GM19328 (cell line): ENCODE results near the gene GPR78.
"Not testable (repeated sequence)": the region's sequence is repeated elsewhere in the genome, so short reads cannot be mapped to it uniquely, and the experiment has no call there.

Experiments used
- ATAC-seq: cut with Tn5 transposase; IDR thresholded peaks from one replicate; pipeline ENCODE4 v1.9.1; 2021; ENCODE audit warnings: mild to moderate bottlenecking, moderate library complexity; ENCODE audit not compliant: unreplicated experiment

The GPR78 gene

DNA sequence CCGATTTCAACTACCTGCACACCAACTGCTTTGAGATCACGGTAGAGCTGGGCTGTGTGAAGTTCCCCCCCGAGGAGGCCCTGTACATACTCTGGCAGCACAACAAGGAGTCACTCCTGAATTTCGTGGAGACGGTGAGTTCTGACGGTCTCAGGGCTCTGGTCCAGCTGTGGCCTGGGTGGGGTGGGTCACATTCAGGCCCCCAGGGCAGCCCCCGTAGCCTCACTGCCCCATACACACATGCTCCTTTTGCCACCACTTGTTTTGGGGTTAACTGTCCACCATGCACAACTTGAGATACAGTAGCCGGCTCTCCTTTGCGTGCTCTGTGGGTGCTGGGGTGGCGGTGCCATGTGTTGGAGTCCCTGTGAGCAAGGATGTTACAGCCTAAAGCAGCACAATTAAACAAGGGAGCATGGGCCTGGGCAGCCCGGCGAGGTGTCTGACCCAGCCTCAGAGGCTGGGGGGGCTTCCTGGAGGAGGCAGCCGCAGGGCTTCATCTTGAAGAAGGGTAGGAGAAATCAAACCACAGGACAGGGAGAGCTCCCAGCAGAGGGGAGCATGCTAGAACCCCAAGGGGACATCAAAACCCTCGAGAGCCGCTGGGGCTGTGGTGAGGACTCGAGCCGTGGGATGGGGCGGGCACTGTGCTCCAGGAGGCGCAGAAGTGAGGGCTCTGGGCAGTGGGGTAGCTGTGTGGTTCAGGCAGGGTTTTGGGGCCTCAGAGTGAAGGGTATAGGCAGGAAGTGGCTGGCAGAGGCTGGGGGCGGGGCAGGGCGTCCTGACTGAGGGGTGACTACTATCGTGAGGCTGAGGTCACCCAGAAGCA is 34.4 kb downstream of the GPR78 start:
- ATAC-seq, result no peak

DNA sequence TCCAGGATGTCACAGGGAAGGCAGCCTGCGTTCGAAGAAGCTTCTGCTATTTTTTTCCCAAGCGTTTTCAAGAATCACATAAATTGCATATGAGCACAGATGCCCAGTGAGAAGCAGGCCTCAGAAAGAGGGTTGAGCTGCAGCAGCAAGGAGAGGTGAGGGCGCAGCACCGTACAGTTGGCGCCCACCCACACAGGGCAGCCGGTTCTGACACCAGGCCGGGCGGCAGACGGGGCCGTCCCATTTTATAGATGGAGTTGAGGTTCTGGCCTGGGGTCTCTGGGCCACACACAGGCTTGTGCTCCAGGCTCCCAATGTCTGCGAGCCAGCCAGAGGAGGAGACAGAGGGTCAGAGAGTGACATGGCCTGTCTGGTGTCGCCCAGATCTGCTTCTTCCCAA is 35.2 kb downstream of the GPR78 start:
- ATAC-seq, result no peak

DNA sequence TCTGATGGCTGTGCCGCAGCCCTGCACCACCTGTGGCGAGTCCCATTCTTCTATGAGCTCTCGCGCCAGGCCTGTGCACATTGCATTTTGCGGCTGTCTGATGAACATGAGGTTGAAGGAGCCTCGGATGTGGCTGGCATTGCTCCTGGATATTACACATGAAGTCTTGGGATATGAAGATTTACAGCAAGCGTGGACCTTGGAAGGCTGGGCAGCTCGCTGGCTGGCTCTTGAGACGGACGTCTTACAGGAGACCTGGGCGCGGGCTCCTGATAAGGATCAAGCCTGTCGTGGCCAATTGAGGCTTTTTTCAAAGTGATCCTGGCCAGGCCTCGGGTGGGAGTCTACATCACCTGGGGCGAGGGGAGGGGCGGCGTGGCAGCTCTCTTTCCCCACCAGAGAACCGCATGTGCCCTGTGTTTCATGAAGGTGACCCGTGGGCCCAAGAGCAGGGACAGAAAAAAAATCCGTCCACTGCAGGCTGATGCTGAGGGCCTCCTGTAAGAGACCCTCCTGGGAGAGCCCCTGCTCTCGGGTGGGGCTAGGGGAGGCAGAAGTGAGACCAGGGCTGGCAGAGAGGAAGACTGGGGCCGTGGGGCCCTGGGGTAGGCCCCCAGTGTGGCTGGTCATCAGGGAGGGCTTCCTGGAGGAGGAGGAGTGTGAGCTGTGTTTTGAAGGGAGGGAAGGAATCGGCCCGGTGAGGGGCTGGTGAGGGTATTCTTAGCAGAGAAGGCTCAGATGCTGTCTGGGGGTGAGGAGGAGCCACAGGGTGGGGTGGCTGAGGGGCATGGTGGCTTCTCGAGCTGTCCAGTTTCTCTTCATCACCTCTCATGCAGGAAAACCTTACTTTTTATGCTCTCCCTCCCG is 36.0 kb downstream of the GPR78 start:
- no peak for ATAC-seq

DNA sequence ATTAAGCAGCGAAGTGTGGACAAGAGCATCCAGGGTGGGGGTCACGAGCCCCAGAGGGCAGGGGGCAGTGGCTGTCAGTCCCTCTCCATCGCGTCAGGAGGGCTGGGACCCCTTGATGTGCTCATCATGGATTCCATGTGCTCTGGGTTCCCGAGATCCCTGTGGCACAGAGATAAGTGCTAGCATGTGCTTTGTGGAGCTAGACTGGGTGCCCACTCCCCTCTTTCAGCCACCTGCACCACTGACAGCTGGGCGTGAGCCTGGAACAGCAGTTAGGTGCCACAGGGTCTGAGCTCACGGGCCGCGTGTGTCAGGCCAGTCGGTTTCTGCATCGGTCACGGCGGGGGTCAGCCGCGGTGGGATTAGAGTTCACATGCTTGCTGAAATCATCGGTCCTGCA is 36.6 kb downstream of the GPR78 start:
- no peak for ATAC-seq

DNA sequence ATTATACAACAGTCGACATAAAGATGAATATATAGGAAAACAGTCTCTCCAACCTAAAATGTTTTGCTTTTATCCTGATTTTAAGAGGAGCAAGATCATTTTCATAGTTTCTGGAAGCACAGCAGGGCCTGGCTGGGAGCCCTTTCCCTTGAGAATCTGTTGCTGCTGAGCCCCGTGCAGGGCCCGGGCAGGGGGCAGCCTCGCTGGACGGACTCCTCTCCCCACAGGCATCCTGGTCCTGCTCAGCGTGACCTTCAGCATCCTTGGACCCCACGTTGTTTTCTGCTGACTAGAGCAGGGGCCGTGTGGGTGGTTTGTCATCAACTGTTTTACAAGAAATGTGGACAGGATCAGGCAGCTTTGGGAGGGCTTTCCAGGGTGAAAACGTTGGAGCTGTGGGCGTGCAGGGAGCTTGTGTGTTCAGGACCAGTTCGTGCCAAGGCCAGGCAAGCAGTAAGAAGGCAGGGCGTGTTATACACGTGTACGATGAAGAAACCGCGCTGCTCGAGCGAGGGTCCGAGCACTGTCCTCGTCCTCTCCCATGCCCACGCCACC is 37.4 kb downstream of the GPR78 start:
- ATAC-seq, result no peak

DNA sequence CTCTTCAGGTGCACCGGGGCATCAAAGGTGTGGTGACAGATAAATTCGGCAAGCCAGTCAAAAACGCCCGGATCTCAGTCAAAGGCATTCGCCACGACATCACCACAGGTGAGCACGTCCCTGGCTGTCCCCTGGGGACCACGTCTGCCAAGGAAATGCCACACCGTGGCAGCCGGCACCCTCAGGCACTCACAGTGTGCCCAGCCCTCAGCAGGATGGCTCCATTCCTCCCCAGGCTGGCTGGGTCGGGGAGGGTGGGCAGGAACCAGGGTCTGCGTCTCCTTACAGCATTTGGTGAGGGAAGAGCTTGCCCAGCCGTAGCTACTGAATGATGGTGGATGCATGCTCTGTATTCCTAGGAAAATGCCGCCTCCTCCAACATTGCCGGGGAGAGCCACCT is 38.2 kb downstream of the GPR78 start:
- no peak for ATAC-seq

DNA sequence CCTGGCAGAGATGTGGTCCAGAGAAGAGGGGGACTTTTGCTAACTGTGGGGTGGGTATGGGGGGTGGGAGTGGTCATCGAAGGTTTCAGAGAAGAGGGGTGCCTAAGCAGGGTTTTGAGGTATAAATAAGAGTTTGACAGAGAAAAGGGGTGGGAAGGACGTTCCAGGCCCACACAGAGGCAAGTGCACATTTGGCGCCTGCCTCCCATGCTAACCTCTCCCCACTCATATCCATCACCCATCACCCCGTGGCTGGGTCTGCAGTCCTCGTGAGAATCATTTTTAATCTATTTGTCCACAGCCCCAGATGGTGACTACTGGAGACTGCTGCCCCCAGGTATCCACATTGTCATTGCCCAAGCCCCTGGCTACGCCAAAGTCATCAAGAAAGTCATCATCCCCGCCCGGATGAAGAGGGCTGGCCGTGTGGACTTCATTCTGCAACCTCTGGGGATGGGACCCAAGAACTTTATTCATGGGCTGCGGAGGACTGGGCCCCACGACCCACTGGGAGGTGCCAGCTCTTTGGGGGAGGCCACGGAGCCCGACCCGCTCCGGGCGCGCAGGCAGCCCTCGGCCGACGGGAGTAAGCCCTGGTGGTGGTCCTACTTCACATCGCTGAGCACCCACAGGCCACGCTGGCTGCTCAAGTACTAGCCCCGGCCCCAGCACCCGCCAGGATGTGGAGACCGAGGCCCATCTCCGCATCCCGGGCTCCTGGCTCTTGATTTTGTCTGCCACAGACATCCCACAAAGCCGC is 38.9 kb downstream of the GPR78 start:
- ATAC-seq, result no peak

DNA sequence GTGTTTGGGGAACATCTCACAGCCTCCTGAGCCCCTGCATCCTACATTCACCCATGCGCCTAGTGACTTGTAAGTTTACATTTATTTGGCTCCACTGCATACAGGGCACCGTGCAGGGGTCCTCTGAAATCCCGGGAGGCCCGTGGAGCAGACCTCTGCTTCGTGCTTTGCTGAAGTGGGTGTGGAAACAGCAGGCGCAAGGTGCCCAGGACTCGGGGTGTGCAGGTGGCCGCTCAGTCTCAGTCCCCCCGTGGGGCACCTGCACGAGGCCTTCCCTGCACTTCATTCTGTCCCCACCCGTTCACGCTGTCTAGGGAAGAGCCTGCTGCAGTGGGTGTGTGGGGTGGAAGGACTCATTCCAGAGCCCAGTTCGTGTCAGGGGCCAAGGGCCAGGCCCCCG is 40.9 kb downstream of the GPR78 start:
- not testable (repeated sequence) for ATAC-seq

DNA sequence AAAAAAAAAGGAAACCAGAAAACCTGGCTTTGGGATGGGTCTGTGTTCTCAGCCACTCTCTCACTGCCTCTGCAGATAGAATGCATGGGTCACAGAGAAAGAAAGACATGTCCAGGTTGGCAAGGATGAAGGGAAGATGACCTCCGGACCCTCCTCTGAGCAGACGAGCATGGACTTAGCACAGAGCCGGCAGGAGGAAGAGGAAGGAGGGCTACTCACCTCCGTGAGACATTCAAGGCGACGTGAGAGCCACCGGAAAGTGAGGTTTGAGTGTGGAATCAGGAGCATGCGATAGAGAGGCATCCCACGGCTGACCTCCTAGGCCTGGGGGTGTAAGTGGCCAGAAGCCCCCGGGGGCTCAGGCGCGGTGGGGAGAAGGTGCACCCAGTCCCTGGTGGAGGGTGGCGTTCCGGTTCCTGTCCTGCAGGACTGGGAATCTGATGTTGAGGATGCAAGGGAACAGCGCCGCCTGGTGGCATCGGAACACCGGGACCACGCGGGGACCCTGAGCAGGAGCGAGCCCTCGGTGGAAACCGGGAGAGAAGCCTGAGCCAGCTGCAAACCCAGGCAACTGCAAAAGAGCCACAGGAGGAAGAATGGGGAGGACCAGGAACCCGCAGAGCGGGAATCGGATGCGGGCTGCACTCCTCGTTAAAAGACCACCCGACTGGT is 44.5 kb downstream of the GPR78 start:
- not testable (repeated sequence) for ATAC-seq

DNA sequence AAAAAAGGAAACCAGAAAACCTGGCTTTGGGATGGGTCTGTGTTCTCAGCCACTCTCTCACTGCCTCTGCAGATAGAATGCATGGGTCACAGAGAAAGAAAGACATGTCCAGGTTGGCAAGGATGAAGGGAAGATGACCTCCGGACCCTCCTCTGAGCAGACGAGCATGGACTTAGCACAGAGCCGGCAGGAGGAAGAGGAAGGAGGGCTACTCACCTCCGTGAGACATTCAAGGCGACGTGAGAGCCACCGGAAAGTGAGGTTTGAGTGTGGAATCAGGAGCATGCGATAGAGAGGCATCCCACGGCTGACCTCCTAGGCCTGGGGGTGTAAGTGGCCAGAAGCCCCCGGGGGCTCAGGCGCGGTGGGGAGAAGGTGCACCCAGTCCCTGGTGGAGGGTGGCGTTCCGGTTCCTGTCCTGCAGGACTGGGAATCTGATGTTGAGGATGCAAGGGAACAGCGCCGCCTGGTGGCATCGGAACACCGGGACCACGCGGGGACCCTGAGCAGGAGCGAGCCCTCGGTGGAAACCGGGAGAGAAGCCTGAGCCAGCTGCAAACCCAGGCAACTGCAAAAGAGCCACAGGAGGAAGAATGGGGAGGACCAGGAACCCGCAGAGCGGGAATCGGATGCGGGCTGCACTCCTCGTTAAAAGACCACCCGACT is 50.2 kb downstream of the GPR78 start:
- ATAC-seq, result not testable (repeated sequence)

DNA sequence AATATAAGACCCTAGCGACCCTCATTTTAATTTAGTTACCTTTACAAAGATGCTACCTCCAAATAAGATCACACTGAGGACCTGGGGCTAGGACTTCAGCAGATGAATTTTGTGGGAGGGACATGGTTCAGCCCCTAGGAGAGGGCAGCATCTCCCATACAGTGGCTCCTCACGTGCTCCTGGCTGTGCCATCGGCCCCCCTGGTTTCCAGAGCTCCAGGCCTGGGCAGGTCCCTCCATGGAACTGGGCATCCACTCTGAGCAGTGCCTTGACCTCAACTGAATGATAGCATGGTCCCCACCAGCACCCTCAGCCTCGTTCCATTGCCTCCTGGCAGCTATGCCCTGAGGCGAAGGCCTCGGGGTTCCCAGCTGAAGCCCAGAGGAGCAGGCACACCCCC is 51.7 kb downstream of the GPR78 start:
- not testable (repeated sequence) for ATAC-seq

DNA sequence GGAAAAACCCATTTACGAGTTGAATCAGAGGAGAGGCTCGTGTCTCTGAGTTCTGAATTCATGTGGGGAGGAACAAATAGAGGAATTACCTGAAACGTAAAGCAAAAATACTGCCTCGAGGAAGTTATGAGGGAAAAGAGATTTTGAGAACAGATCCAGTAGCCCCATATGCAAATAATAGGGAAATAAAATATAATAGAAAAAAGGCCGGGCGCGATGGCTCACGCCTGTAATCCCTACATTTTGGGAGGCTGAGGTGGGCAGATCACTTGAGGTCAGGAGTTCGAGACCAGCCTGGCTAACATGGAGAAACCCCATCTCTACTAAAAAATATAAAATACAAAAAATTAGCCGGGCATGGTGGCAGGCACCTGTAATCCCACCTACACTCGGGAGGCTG is 54.6 kb downstream of the GPR78 start:
- not testable (repeated sequence) for ATAC-seq

DNA sequence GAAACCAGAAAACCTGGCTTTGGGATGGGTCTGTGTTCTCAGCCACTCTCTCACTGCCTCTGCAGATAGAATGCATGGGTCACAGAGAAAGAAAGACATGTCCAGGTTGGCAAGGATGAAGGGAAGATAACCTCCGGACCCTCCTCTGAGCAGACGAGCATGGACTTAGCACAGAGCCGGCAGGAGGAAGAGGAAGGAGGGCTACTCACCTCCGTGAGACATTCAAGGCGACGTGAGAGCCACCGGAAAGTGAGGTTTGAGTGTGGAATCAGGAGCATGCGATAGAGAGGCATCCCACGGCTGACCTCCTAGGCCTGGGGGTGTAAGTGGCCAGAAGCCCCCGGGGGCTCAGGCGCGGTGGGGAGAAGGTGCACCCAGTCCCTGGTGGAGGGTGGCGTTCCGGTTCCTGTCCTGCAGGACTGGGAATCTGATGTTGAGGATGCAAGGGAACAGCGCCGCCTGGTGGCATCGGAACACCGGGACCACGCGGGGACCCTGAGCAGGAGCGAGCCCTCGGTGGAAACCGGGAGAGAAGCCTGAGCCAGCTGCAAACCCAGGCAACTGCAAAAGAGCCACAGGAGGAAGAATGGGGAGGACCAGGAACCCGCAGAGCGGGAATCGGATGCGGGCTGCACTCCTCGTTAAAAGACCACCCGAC is 55.8 kb downstream of the GPR78 start:
- ATAC-seq, result not testable (repeated sequence)
